Measurements from ENCODE around the gene HSD17B2.
A peak's percentile ranks its signal among the peaks of the same experiment; 100 is the strongest.

The HSD17B2 gene

GRCh38 chr16:82019535-82019934 is 15.5 kb upstream of the HSD17B2 start:
- DNase-seq (ENCODE audit: low spot score): no peak

GRCh38 chr16:82020051-82020450 is 15.0 kb upstream of the HSD17B2 start:
- DNase-seq (ENCODE audit: low spot score): no peak

- no peak for DNase-seq (ENCODE audit: low spot score)
Observed at GRCh38 chr16:82023206-82023605, 11.8 kb upstream of the HSD17B2 start.

GRCh38 chr16:82024316-82024715 is 10.7 kb upstream of the HSD17B2 start:
- DNase-seq (ENCODE audit: low spot score): no peak

- DNase-seq (ENCODE audit: low spot score): no peak
Observed at GRCh38 chr16:82024883-82025282, 10.2 kb upstream of the HSD17B2 start.

- no peak for DNase-seq (ENCODE audit: low spot score)
Observed at GRCh38 chr16:82027629-82028064, 7.4 kb upstream of the HSD17B2 start.

- peak; percentile 43 for DNase-seq (ENCODE audit: low spot score)
Observed at GRCh38 chr16:82031116-82032084, 3.7 kb upstream of the HSD17B2 start.

- DNase-seq (ENCODE audit: low spot score): no peak
Observed at GRCh38 chr16:82033006-82033405, 2.0 kb upstream of the HSD17B2 start.

- DNase-seq (ENCODE audit: low spot score): no peak
Observed at GRCh38 chr16:82033683-82034300, 1.3 kb upstream of the HSD17B2 start.

GRCh38 chr16:82037251-82037650 is 2.2 kb downstream of the HSD17B2 start:
- DNase-seq (ENCODE audit: low spot score): no peak

- no peak for DNase-seq (ENCODE audit: low spot score)
Observed at GRCh38 chr16:82037666-82038065, 2.6 kb downstream of the HSD17B2 start.

- DNase-seq (ENCODE audit: low spot score): no peak
Observed at GRCh38 chr16:82040296-82040695, 5.2 kb downstream of the HSD17B2 start.

- no peak for DNase-seq (ENCODE audit: low spot score)
Observed at GRCh38 chr16:82041542-82041941, 6.5 kb downstream of the HSD17B2 start.

GRCh38 chr16:82042144-82042543 is 7.1 kb downstream of the HSD17B2 start:
- no peak for DNase-seq (ENCODE audit: low spot score)

GRCh38 chr16:82042846-82043245 is 7.8 kb downstream of the HSD17B2 start:
- DNase-seq (ENCODE audit: low spot score): no peak

- DNase-seq (ENCODE audit: low spot score): no peak
Observed at GRCh38 chr16:82043680-82044584, 8.9 kb downstream of the HSD17B2 start.

GRCh38 chr16:82044585-82044911 is 9.5 kb downstream of the HSD17B2 start:
- DNase-seq (ENCODE audit: low spot score): no peak

- no peak for DNase-seq (ENCODE audit: low spot score)
Observed at GRCh38 chr16:82045465-82045864, 10.4 kb downstream of the HSD17B2 start.

- no peak for DNase-seq (ENCODE audit: low spot score)
Observed at GRCh38 chr16:82046541-82046940, 11.5 kb downstream of the HSD17B2 start.

- no peak for DNase-seq (ENCODE audit: low spot score)
Observed at GRCh38 chr16:82046941-82047340, 11.9 kb downstream of the HSD17B2 start.

GRCh38 chr16:82047374-82047773 is 12.3 kb downstream of the HSD17B2 start:
- no peak for DNase-seq (ENCODE audit: low spot score)

- DNase-seq (ENCODE audit: low spot score): no peak
Observed at GRCh38 chr16:82047787-82048186, 12.7 kb downstream of the HSD17B2 start.

Measured in HuH-7.5 (cell line).